Measurements from ENCODE around the gene ERBB4.

GRCh38 chr2:211898702-211899101, 639.9 kb downstream of the ERBB4 start:
- TF ChIP-seq CTCF (IDR thresholded peaks at IDR 0.05) (no peak), MEF2A (IDR thresholded peaks at IDR 0.05; ENCODE audit: borderline replicate concordance, low read depth) (no peak), POLR2AphosphoS5 (IDR thresholded peaks at IDR 0.05; ENCODE audit: low read depth, low read length) (no peak), TAF1 (IDR thresholded peaks at IDR 0.05; ENCODE audit: borderline replicate concordance, low read depth, low read length) (no peak)

Data from SK-N-SH (cell line).